Activated CD4-positive, CD25-positive, alpha-beta regulatory T cell treated with anti-CD3 and anti-CD28 coated beads, Interleukin-2, amount 50 U/mL, for 16 hours (primary cell): Measurements from ENCODE around the gene MISP.

Experiments
- DNase-seq: peaks from one replicate; pipeline ENCODE4 v3.0.0-alpha.2; 2020; ENCODE audit warnings: low read depth, low spot score

MISP gene

GRCh38 chr19:772730-773436 is 22.0 kb downstream of the MISP start:
- no peak for DNase-seq

- DNase-seq = no peak
Measured at GRCh38 chr19:776549-776948, 25.6 kb downstream of the MISP start.

GRCh38 chr19:778910-779653 is 28.2 kb downstream of the MISP start:
- no peak for DNase-seq

- DNase-seq = no peak
Measured at GRCh38 chr19:780935-781334, 30.0 kb downstream of the MISP start.

GRCh38 chr19:781800-782184 is 30.9 kb downstream of the MISP start:
- DNase-seq = no peak

- DNase-seq = no peak
Measured at GRCh38 chr19:782185-782877, 31.4 kb downstream of the MISP start.

GRCh38 chr19:782878-783668 is 32.2 kb downstream of the MISP start:
- no peak for DNase-seq

GRCh38 chr19:784541-784940 is 33.6 kb downstream of the MISP start:
- no peak for DNase-seq

GRCh38 chr19:787536-787935 is 36.6 kb downstream of the MISP start:
- DNase-seq = no peak

GRCh38 chr19:788686-788982 is 37.7 kb downstream of the MISP start:
- DNase-seq = no peak

GRCh38 chr19:788983-789700 is 38.2 kb downstream of the MISP start:
- no peak for DNase-seq

- no peak for DNase-seq
Measured at GRCh38 chr19:789701-790060, 38.8 kb downstream of the MISP start.

GRCh38 chr19:791007-791566 is 40.2 kb downstream of the MISP start:
- no peak for DNase-seq

- DNase-seq = no peak
Measured at GRCh38 chr19:791567-792305, 40.8 kb downstream of the MISP start.

- DNase-seq = no peak
Measured at GRCh38 chr19:792306-792885, 41.5 kb downstream of the MISP start.

GRCh38 chr19:793806-794205 is 42.9 kb downstream of the MISP start:
- no peak for DNase-seq

GRCh38 chr19:795073-795611 is 44.2 kb downstream of the MISP start:
- no peak for DNase-seq

- DNase-seq = no peak
Measured at GRCh38 chr19:795691-796581, 45.0 kb downstream of the MISP start.
